RWPE1 (cell line): ENCODE results near the gene SECISBP2.

Experiments
- CTCF ChIA-PET: fragments of 350-600 bp; sonication (Branson Sonifier 250); formaldehyde crosslinking; extraction: SDS; loops from one replicate; lab custom pipeline; 2021; lab: Yijun Ruan, JAX
- POLR2A ChIA-PET: fragments of 400-600 bp; formaldehyde crosslinking; extraction: SDS; loops from one replicate; lab custom pipeline; 2020; ENCODE audit warnings: antibody characterized with exemption; ENCODE audit not compliant: low non-redundant PET; lab: Yijun Ruan, JAX
- DNase-seq: peaks from one replicate; pipeline ENCODE4 v3.0.0; 2012; ENCODE audit warnings: low spot score
- H3K27ac ChIP-seq: fragments of 450-650 bp; 2 replicates; pipeline ENCODE4 v1.5.1; 2017
- CTCF ChIP-seq: fragments of 450-650 bp; conservative IDR thresholded peaks from 2 replicates; pipeline ENCODE4 v1.5.1; 2017; ENCODE audit warnings: low read depth, mild to moderate bottlenecking

The SECISBP2 gene

GRCh38 chr9:89378541-89378940 lies 60.2 kb downstream of the SECISBP2 start:
- no peak overlapping the region for H3K27ac ChIP-seq
- no peak for TF ChIP-seq CTCF
- ChIA-PET CTCF (no interaction called here), POLR2A (no interaction called here)
- no peak for DNase-seq

GRCh38 chr9:89379031-89379430 lies 60.7 kb downstream of the SECISBP2 start:
- ChIA-PET POLR2A (no interaction called here), CTCF (no interaction called here)
- no peak overlapping the region for H3K27ac ChIP-seq
- DNase-seq: no peak
- TF ChIP-seq CTCF: no peak

- DNase-seq: no peak
- CTCF ChIA-PET: no interaction called here
- no peak for TF ChIP-seq CTCF
- POLR2A ChIA-PET: no interaction called here
- no peak overlapping the region for H3K27ac ChIP-seq
Observed at GRCh38 chr9:89379508-89380115, 61.3 kb downstream of the SECISBP2 start.

- TF ChIP-seq CTCF: no peak
- H3K27ac ChIP-seq: no peak overlapping the region
- DNase-seq: no peak
- ChIA-PET POLR2A (no interaction called here), CTCF (no interaction called here)
Observed at GRCh38 chr9:89380437-89381307, 62.4 kb downstream of the SECISBP2 start.

- ChIA-PET CTCF (no interaction called here), POLR2A (no interaction called here)
- no peak overlapping the region for H3K27ac ChIP-seq
- DNase-seq: no peak
- no peak for TF ChIP-seq CTCF
Observed at GRCh38 chr9:89381308-89381609, 63.0 kb downstream of the SECISBP2 start.

- TF ChIP-seq CTCF: no peak
- ChIA-PET CTCF (no interaction called here), POLR2A (no interaction called here)
- no peak for DNase-seq
- H3K27ac ChIP-seq: no peak overlapping the region
Observed at GRCh38 chr9:89382026-89382986, 64.0 kb downstream of the SECISBP2 start.
